ENCODE measurements around the gene CCNK. TPM values are rescaled to one million over a fixed set of nuclear protein-coding genes. Genes with fewer than 3 reads are reported as not detected.

Gene CCNK
- total and polyA plus RNA-seq, 2 of the 13 experiments (the other 11 are each of a cell fraction or from before 2014, with no cell fraction given): 4.9 to 9.7 TPM

- TF ChIP-seq ZBTB2 (CRISPR knock-in tag; IDR thresholded peaks at IDR 0.05; ENCODE audit: low read depth) (peak; percentile 80), ZNF329 (CRISPR knock-in tag; IDR thresholded peaks at IDR 0.05; ENCODE audit: low read depth) (peak; percentile 75; the same call in 1 of the 2 replicates), DRAP1 (CRISPR knock-in tag; IDR thresholded peaks at IDR 0.05) (peak; percentile 99), ZFP1 (CRISPR knock-in tag; IDR thresholded peaks at IDR 0.05) (no peak), MYPOP (CRISPR knock-in tag; IDR thresholded peaks at IDR 0.05) (peak; percentile 57; the same call in 1 of the 2 replicates), KDM4B (CRISPR knock-in tag; IDR thresholded peaks at IDR 0.05) (no peak), TBX2 (CRISPR knock-in tag; IDR thresholded peaks at IDR 0.05; ENCODE audit: borderline replicate concordance) (peak; percentile 72; the same call in 1 of the 2 replicates), ATF7 (IDR thresholded peaks at IDR 0.05) (no peak), ATF7 (CRISPR knock-in tag; IDR thresholded peaks at IDR 0.05) (peak; percentile 59; the same call in 1 of the 2 replicates), MIER3 (CRISPR knock-in tag; IDR thresholded peaks at IDR 0.05; ENCODE audit: borderline replicate concordance) (no peak; the same call in 1 of the 2 replicates), POLR2A (IDR thresholded peaks at IDR 0.05; ENCODE audit: insufficient read depth in 1 of 2, low read depth in 2 of 2, low read length in 2 of 2) (peak; percentile 90 to 91), BRF2 (CRISPR knock-in tag; IDR thresholded peaks at IDR 0.05) (no peak; the same call in 1 of the 2 replicates), XRCC5 (optimal IDR thresholded peaks at IDR 0.05; ENCODE audit: low read length) (peak; percentile 76), SUZ12 (IDR thresholded peaks at IDR 0.05; ENCODE audit: low read depth, low read length) (no peak), ZNF614 (CRISPR knock-in tag; IDR thresholded peaks at IDR 0.05; ENCODE audit: borderline replicate concordance) (0 out of 2 replicates have a peak, but pooled peaks have one; percentile 44), TCF12 (IDR thresholded peaks at IDR 0.05) (no peak), TCF12 (CRISPR knock-in tag; IDR thresholded peaks at IDR 0.05) (peak; percentile 78; the same call in 1 of the 2 replicates), RXRA (CRISPR knock-in tag; IDR thresholded peaks at IDR 0.05) (peak; percentile 62; the same call in 1 of the 2 replicates), NFATC3 (CRISPR knock-in tag; IDR thresholded peaks at IDR 0.05) (no peak), PLRG1 (conservative IDR thresholded peaks at IDR 0.05) (no peak), ZNF234 (CRISPR knock-in tag; conservative IDR thresholded peaks at IDR 0.05) (no peak), NR2F2 (IDR thresholded peaks at IDR 0.05; ENCODE audit: borderline replicate concordance, low read depth) (no peak; the same call in 1 of the 2 replicates), ZBTB25 (CRISPR knock-in tag; IDR thresholded peaks at IDR 0.05) (peak; percentile 97), THAP7 (CRISPR knock-in tag; IDR thresholded peaks at IDR 0.05) (0 out of 2 replicates have a peak, but pooled peaks have one; percentile 78), ZNF563 (CRISPR knock-in tag; IDR thresholded peaks at IDR 0.05) (peak; percentile 75; the same call in 1 of the 2 replicates)
Observed at GRCh38 chr14:99480917-99481744, at the start of gene CCNK (continued).

Measured in HepG2 (cell line).